Stimulated activated CD4-positive, alpha-beta T cell treated with anti-CD3 and anti-CD28 coated beads, TNF-alpha, amount 100 ng/mL, for 1 hour (primary cell): ENCODE measurements around the gene PC.
"Not testable (repeated sequence)": the region's sequence is repeated elsewhere in the genome, so short reads cannot be mapped to it uniquely, and the experiment has no call there.

Experiments used
- DNase-seq, 3 donors: peaks; one replicate each; pipeline ENCODE4 v3.0.0-alpha.2; 2020; ENCODE audit warnings: low read depth in 3 of 3, low spot score in 1 of 3

The PC gene, protein sequence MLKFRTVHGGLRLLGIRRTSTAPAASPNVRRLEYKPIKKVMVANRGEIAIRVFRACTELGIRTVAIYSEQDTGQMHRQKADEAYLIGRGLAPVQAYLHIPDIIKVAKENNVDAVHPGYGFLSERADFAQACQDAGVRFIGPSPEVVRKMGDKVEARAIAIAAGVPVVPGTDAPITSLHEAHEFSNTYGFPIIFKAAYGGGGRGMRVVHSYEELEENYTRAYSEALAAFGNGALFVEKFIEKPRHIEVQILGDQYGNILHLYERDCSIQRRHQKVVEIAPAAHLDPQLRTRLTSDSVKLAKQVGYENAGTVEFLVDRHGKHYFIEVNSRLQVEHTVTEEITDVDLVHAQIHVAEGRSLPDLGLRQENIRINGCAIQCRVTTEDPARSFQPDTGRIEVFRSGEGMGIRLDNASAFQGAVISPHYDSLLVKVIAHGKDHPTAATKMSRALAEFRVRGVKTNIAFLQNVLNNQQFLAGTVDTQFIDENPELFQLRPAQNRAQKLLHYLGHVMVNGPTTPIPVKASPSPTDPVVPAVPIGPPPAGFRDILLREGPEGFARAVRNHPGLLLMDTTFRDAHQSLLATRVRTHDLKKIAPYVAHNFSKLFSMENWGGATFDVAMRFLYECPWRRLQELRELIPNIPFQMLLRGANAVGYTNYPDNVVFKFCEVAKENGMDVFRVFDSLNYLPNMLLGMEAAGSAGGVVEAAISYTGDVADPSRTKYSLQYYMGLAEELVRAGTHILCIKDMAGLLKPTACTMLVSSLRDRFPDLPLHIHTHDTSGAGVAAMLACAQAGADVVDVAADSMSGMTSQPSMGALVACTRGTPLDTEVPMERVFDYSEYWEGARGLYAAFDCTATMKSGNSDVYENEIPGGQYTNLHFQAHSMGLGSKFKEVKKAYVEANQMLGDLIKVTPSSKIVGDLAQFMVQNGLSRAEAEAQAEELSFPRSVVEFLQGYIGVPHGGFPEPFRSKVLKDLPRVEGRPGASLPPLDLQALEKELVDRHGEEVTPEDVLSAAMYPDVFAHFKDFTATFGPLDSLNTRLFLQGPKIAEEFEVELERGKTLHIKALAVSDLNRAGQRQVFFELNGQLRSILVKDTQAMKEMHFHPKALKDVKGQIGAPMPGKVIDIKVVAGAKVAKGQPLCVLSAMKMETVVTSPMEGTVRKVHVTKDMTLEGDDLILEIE

DNA sequence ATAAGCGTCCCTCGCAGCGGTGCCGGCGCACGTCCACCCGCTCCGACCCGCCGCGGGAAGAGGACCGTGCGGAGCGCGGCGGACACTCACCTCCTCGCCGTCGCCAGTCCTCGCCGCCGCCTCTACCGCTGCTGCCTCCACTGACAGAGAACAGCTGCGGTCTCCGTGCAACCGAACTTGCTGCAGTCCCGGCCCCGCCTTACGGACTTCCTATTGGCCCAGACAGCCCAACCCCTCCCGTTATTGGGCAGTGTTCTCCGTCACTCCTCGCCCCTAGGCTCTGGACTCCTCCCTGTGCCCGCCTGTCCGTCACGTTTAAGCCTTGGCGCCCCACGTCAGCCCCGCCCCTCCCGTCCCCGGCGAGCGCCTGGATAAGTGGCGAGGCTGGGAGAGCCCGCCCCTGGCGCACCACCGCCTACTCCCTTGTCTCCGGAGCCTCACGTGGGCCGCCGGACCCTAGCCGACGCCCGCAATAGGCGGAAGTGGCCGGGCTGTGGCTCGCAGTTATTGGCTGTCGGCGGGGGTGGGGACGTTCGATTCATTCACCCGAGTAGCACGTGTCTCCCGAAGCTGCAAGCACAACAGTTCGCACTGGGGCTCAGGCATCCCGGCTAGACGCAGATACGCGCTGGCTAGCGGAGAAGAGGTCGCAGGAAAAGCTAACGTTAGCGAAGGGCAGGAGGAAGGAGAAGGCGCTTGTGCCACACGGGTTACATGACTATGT lies at the start of gene PC:
PC (minus strand) TSS at position 152 of the 724 bp plus-strand sequence. CDS start 86,224 bp downstream, outside the sequence.
- DNase-seq: peak; percentile 91 to 92 (median 91)

DNA sequence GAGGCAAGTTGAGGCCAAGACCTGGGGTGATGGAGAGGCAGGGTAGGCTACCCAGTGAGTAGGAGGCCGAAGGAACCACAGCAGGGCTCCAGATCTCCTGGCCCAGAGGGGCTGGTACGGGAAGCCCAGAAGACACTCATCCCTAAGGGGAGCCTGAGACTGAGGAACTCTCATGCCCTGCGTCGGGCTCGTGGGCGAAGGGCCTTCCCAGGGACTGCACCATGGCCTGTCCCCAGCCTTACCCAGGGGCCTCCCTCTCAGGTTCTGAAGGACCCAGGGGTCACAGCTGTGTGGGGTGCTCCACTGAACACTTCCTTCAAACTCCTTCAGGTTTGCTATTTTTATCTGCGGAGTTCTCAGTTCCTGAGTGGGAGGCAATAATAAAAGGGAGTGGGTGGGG lies 48.9 kb upstream of the PC start:
- DNase-seq: no peak

DNA sequence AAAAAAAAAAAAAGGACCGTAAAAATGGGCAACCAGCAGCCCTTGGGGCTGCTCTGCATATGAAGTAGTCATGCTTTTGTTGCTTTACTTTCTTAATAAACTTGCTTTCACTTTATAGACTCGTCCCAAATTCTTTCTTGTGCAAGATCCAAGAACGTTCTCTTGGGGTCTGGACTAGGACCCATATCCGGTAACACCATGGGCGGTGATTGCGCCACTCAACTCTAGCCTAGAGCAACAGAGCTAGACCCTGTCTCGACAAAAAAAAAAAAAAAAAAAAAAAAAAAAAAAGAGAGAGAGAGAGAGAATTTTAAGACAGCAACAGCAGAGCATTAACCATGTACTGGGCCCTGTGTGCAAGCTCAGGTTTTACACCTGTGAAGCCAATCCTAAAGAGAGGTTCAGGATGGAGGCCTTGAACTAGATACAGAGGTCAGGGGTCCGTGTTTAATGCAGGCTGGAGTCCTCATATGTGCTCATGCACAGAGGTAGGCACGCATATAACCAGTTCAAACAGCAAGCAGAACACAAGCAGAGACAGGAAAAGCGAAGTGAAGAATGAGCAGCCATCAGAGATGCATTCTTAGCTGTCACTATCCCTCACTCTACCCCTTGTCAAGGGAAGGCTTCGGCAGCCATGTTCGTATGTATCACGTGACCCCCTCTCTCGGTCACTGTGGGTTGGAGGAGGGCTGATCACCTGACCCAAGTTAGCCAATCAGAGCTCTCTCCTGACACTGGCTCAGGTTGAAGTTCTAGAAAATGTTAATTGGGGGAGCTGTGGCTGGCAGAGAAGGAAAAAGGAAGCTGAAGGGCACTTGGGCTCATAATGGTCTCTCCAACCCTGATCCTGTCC lies 48.1 kb upstream of the PC start:
- DNase-seq: no peak

DNA sequence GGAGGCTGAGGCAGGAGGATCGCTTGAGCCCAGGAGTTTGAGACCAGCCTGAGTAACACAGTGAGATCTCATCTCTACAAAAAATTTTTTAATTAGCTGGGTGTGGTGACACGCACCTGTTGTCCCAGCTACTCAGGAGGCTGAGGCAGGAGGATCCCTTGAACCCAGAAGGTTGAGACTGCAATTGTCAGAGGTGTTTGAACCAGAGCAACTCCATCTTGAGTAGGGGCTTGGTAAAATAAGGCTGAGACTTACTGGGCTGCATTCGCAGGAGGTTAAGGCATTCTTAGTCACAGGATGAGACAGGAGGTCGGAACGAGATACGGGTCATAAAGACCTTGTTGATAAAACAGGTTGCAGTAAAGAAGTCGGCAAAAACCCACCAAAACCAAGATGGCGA lies 47.0 kb upstream of the PC start:
- not testable (repeated sequence) for DNase-seq

DNA sequence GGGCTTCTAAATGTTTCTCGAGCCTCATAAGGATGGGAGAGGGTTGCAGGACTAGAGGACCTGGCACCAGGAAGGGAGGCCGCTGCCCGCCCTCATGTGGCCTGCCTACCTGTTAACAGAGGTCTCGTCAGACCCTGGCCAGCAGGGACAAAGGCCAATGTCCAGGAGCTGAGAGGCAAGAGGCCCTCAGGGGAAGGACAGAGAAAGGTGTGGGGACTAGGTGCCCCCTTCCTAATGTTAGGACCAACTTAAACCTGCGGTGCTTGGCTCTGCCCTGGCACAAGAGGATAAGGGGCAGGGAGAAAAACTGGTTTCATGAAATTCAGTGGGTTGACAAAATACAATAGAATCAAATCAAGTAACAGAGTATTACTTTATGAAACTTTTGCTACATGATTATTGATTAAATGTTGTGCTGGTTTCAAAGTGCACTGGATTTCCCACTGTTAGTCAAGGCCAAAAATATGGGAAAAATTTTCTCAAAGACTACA lies 44.8 kb upstream of the PC start:
- DNase-seq: no peak

DNA sequence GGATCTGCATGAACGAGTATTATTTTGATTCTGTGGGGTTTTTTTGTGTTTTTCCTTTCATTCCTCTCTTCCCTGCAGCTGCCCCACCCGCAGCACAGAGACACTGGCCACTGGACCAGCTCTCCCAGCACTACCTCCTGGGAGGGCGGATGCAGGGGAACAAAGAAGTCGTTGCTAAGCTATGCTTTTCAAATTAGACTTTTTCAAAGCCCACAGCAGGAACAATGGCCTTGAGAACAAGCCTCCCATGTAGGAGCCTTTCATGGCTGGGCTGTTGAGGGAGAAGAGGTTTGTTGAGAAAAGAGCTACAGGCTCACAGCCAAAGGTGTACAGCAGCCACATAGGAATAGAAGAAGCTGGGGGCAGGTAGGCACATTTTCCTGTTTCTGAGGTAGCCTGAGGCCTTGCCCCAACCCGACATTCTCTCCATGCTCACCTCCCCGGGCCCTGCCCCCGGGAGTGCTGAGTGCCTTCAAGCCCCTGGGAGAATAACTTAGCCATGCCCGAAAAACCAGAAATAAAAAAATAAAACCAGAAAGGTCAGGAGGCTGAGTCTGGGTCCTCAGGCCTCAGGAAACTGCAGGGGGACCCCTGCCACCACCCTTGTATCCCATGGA lies 44.2 kb upstream of the PC start:
- no peak for DNase-seq

DNA sequence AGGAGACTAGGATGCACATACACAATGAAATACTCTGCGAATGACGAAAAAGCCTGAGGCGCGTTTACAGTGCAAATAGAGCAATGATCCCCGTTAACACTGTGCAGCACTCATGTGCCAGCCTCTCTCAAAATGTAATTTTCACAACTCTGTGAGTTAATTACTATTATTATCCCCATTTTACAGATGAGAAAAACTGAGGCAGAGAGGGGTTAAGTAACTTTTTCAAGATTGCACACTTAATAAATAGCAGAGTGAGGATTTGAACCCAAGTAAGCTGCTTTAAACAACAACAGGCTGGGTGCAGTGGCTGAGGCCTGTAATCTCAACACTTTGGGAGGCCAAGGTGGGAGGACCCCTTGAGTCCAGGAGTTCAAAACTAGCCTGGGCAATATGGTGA lies 43.1 kb upstream of the PC start:
- no peak for DNase-seq

DNA sequence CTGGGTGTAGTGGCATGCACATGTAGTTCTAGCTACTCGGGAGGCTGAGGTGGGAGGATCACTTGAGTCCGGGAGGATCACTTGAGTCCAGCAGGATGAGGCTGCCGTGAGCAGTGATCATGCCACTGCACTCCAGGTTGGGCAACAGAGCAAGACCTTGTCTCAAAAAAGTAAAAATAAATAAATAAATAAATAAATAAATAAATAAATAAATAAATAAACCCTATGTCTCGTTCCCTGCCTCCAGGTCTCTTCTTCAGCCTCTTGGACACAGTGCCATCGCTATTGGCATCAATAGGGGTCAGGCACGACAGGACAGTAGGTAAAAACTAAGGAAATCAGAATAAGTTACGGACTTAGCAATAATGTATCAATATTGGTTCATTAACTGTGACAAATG lies 41.4 kb upstream of the PC start:
- DNase-seq: no peak

DNA sequence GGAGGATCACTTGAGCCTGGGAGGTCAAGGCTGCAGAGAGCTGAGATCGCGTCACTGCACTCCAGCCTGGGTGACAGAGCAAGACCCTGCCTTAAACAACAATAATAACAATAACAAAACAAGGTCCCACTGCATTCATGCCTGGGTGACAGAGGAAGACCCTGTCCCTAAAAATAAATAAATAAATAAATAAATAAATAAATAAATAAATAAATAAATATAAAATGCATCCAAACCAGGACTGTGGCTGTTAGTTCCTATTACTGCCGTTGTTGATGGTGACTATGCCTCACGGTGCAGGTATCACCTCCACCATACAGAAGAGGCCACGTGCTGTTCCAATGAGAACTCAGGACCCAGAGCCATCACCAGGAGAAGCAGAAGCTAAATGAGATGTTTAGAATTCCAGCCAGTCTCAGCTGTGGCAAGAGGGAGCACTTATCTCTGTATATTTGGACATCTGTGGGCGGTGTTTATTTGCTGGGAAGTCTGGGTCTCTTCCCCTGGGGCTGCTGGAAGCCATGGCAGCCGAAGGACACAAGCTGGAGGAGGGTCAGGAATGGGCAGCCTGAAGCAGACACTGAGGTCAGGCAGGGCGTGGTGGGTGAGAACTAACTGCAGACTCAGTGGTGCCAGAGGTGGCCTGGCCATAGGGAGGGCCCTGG lies 38.6 kb upstream of the PC start:
- no peak for DNase-seq

DNA sequence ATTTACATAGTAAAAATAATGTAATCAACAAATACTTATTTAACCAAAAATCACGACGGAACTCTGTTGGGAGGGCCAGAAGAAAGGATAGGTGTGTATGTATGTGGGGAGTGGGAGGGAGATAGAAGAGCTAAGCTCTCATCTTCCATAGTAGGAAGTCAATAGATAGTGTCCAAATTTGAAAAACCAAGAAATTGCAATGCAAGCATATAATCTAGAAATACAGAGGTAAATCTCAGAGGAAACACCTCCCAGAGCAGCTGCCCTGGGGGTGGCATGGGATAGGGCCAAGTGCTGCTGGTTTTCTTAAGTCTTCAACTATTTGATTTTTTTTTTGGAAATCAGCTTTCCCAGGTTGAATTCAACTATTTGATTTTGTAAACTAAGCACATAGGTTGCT lies 33.9 kb upstream of the PC start:
- DNase-seq: no peak

DNA sequence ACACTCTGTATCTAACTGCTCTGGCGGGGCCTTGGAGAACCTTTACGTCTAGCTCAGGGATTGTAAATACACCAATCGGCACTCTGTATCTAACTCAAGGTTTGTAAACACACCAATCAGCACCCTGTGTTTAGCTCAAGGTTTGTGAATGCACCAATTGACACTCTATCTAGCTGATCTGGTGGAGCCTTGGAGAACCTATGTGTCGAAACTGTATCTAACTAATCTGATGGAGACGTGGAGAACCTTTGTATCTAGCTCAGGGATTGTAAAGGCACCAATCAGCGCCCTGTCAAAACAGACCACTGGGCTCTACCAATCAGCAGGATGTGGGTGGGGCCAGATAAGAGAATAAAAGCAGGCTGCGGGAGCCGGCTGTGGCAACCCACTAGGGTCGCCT lies 31.2 kb upstream of the PC start:
- not testable (repeated sequence) for DNase-seq

DNA sequence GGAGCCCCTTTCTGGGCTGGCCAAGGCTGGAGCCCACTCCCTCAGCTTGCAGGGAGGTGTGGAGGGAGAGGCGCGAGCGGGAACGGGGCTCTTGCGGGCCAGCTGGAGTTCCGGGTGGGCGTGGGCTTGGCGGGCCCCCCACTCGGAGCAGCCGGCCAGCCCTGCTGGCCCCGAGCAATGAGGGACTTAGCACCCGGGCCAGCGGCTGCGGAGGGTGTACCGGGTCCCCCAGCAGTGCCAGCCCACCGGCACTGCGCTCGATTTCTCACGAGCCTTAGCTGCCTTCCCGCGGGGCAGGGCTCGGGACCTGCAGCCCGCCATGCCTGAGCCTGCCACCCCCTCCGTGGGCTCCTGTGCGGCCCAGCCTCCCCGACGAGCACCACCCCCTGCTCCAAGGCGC lies 30.6 kb upstream of the PC start:
- DNase-seq: not testable (repeated sequence)

DNA sequence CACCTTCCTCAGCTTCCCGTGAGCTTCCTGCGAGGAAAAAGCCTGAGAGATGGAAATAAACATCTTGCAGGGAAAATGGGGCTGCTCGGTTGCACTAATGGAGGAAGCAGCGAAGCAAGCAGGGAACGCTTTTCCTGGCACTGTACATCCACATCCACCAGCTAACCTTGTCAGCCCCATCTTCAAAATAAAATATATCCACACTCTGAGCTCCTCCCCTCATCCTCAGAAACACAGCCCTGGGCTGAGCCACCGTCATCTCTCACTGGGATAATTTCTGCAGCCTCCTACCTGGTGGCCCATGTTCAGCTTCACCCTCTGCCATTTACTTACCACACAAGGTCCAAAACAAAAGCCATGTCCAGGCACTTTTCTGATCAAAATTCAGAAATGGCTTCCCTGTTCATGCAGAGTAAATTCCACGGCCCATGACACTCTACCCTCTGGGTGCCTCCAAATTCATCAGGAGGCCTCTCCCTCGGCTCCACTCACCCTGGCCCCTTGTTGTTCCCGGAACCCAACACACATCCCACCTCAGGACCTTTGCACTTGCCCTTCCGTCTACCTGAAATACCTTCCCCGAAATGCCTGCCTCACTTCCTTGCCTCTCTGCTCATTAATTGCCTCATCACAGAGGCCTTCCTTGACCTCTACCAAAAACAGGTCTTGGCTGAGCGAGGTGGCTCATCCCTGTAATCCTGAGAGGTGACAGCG lies 29.9 kb upstream of the PC start:
- no peak for DNase-seq

DNA sequence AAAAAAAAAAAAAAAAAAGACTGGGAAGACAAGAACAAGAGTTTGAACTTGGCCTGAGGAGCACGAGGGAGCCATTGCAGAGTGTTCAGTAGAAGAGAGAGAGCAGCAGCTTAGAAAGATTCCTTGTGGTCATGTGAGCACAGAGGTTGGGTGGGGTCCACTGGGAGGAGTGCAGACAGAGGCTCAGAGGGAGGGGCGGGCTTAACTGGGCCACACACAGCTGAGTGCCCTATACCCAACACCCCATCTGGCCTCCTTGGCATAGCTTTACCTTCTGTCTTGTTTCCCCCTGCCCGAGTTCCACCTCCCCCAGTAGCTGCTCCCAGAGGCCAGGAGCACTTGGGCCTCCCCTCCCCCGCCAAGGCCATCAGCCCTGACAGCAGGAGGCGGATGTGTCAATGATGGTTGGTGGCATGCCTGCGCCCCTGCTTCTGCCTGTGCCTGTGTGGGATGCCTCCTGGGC lies 29.0 kb upstream of the PC start:
- DNase-seq: no peak

DNA sequence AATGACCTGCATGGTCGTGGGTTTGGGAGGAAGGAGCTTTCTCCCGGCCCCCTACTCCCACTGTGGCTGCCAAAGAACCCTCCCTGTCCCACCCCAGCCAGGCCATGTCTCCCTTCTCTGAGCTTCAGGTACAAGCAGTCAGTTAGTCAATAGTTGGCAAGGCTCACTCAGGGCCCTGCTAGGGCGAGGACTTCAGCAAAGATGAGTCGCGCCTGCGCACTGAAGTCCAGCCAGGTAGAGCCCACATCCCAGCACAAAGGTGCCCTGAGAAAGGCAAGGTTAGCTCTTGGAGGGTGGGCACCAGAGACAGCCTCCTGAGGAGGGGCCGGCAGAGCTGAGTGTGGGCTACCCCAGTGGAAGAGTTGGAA lies 28.0 kb upstream of the PC start:
- no peak for DNase-seq

DNA sequence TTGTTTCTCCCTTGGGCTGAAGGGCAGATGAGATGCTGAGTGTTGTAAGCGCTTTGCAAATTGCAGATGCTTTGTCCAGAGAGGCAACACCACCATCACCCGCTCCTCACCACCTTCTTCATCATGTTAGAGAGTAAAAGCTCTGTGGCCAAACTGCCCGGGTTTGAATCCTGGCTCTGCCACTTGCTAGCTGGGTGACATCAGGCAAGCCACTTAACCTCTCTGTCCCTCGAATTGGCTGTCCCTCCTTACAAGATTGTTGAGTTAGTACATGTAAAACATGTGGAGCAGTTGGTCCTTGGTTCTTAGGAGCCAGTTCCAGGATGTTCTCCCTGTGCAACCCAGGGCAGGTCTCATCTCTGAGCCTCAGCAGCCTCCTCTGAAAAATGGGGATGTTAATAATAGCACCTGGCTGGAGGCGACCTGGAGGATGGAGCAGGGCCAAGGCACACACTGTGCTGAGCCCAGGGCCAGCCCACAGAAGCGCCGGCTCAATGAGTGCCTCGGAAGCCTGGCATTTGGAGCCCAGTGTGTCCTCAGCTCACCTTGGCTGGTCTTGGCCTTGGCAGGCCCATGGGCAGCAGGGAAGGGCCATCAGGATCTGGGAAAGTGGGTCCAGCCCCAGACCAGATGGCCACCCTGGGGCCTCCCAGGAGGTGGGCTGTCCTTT lies 27.5 kb upstream of the PC start:
- no peak for DNase-seq

DNA sequence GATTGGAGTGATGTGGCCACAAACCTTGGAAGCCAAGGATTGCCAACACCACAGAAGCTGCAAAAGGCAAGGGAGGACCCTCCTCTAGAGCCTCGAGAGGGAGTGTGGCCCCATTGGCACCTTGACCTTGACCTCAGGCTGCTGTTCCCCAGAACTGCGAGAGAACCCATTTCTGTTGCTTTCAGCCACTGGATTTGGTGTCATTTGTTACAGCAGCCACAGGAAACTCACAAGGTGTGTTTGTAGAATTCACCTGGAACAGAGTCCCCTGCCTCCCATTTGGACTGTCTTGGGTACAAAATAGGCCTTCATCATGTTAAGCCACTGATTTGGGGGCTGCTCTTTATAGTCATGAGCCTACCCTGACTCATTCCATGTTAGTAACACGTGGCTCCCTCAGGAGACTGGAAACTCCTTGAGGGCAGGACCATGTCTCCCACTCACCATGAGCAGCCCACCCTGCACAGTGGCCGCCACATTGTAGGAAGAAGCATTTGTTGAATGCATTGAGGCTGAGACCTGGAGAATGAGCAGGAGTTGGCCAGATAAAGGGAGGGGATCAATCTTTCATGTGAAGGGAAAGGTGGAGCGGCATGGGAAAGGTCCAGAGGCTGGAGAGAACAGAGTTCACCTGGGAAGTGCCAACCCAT lies 25.2 kb upstream of the PC start:
- no peak for DNase-seq
